ENCODE measurements around the gene TEX30.
"Not testable (repeated sequence)": the region's sequence is repeated elsewhere in the genome, so short reads cannot be mapped to it uniquely, and the experiment has no call there.

The TEX30 gene

DNA sequence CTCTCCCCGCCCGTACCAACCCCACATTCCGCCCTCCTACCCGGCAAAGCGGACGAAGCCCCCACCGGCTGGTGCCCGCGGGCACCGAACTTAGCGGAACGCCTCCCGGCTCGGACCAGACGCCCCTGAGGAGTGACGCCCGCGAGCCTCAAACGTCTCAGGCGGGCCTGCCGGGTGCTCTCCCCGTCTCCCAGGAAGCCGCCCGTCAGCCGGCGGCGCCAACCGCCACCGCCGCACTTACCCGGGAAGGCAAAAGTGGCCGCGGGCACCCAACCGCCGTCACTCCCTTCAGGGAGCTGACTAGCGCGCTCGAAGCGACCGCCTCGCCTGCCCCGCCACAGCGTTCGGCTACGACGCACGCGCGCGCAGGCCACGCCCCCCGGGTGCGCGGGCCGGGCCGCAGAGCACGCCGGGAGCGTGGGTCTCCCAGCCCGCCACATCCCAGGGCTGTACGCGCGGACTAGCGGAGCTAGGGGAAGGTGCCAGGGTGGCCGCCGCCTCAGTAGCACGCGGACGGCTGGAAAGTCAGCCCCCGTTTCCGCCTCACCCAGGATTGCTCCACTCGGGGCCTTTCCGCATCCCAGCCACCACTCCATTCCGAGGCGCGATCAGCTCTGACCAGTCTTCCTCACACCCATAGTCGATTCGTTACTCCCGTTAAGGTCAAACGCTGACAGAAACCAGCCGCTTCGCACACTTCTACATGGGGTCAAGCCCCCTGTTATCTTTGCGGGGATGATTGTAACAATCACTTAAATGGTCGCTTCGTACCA lies at the start of gene TEX30:
TEX30 (minus strand) TSS at position 346 of the 773 bp plus-strand sequence. CDS start 3,760 bp downstream, outside the sequence.
- peak; percentile 83 for DNase-seq

DNA sequence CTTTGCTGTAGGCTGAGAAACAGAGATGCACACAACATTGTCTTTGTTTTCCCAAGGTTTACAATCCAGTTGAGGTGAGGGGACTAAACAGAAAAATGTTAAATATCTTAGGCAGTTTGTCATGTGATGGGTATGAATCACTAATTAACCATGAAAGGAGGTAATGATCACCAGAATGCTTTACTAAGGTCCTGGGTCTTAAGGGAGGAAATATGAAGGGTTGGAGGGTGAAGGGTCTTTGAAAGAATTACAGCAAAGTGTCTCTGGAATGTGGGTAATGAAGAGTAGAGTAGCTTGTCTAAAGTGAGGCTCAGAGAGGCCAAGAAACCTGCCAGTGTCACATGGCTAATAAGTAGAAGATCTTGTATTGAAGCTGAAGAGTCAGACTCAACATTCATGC lies 44.3 kb upstream of the TEX30 start:
- no peak for DNase-seq

DNA sequence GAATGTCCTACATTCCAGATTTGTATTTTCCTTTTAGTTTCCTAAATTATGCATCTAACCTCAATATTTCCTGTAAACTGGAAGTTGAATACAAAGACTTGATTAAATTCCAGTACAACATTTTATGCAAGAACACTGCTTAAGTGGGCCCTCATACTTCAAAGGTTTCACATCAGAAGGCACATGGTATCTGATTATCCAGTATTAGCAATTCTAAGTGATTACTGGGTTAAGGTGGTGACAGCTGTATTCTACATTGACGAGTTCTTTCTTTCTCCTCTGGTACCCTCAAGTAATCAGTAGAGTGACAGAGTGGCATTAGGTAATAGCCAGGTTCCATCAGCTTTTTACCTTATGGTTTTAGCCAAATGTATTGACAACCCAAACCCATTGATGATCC lies 43.7 kb upstream of the TEX30 start:
- no peak for DNase-seq

DNA sequence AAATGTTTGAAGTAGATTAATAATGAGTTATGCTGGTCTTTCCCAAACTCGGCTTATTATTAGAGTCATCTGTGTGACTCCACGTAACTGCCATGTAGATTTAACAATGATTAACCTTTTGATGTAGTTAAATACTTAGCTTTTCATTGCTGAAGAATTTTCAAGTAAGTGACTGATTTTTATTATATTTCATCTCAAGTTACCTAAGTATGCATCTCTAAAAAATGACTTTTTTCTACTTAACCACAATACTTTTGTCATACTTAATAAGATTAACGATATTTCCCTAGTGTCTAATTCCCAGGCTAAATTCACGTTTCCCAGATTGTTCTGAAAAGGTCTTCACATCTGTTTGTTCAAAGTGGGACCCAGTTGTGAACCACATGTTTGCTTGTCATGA lies 43.1 kb upstream of the TEX30 start:
- no peak for DNase-seq

DNA sequence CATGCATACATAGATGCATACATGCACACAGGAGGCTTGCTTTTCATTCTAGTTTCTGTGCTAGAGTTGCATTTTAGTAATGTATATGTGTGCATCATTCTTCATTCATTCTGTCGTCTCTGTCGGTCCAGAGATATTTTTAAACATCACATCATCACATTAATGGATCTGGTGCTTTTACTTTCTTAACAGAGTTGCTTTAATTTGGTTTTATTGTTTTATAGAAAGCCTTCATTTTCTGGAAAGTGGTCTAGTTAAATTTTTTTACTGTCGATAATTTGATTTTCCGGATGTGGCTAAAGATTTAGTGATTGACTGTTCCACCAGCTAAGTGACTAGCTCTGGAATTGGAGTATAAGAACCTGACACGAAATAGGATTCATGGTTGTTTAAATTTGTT lies 42.2 kb upstream of the TEX30 start:
- no peak for DNase-seq

DNA sequence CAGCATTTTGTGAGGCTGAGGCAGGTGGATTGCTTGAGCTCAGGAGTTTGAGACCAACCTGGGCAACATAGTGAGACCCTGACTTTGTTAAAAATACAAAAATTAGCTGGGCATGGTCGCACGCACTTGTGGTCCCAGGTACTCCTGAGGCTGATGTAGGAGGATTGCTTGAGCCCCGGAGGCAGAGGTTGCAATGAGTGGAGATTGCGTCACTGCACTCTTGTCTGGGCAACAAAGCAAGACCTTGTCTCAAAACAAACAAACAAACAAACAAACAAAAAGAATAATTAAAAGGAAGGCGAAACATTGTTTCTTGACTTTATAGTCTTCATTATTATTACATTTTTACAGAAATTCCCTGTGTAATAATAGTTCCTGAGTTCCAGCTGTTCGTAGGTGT lies 41.2 kb upstream of the TEX30 start:
- no peak for DNase-seq

DNA sequence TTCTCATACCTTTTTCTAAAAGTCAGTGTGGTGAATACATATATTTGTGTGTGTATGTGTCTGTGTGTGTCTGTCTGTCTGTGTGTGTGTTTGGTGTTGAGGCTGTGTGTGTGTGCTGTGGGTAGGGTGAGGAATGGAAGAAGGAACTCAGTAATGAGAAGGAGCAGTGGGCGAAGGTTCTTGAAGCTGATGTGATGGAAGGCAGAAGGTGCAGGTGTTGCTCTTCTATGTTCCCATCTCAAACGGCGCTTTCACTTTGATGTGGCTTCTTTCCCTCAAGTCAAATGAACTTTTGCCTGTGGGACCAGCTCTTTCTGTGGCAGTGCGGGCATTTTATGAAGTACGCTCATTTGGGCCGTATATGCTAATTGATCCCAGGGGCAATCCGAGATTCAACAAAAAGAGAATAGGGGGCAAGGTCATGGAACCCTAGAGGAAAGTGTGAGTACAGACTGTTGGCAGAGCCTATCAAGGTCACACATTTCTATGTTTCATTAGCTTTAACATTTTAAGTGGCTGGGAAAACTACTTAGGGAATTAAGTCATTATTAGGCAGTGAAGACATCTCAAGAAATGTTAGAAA lies 40.5 kb upstream of the TEX30 start:
- no peak for DNase-seq

DNA sequence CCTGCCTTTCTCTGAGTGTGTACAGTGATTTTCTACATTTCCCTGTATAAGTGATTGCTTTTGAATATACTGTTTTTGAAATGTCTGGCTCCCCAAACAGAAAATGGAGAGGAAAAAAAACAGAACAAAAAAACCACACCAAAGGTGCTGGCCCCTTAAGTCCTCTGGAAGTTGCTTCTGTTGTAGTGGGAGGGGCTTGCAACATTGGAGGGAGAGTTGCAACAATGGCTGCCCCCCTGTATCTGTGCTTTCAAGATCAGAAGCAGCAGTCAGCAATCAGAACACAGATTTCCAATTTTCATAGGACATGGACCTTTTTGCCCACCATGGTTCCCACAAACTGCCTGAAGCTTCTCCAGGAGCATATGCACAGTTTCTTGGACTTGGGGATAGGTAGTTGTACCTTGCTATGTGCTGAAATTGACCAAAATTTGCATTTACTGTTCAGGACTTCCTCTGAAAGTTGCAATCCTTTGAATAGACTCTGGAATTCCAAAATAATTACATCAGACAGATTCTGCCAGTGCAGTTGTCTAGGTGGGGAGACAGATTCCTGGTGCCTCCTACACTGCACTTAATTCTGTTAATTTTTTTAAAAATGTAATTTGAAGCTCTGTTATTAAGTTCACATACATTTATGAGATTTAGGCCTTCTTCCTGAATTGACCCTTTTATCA lies 39.2 kb upstream of the TEX30 start:
- no peak for DNase-seq

DNA sequence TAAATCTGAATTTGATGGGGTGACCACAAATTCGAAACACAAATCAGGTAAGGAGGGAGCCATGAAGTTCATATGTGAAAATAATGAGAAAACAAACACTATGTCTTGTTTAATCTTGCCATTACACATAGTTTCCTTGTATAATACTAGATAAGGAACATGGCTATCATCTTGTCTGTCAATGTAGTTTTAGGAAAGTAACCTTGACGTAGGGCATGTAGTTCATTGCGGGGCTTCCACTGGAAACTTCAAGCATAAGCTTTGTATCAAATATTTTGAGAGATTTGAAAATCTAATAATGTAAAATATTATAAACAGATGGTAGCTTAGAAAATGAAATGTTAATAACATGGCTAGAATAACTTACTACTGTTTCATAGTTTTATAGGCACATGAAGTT lies 34.1 kb upstream of the TEX30 start:
- no peak for DNase-seq

DNA sequence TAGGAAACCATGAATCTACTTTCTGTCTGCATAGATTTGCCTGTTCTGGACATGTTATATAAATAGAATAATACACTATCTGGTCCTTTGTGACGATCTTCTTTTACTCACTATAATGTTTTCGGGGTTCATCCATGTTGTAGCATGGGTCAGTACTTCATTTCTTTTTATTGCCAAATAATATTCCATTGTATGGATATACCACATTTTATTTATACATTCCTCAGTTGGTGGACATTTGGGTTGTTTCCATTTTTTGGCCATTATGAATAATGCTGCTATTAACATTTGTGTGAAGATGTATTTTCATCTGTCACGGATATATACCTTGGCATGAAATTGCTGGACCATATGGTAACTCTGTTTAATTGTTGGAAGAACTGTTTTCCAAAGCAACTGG lies 32.1 kb upstream of the TEX30 start:
- DNase-seq = no peak

DNA sequence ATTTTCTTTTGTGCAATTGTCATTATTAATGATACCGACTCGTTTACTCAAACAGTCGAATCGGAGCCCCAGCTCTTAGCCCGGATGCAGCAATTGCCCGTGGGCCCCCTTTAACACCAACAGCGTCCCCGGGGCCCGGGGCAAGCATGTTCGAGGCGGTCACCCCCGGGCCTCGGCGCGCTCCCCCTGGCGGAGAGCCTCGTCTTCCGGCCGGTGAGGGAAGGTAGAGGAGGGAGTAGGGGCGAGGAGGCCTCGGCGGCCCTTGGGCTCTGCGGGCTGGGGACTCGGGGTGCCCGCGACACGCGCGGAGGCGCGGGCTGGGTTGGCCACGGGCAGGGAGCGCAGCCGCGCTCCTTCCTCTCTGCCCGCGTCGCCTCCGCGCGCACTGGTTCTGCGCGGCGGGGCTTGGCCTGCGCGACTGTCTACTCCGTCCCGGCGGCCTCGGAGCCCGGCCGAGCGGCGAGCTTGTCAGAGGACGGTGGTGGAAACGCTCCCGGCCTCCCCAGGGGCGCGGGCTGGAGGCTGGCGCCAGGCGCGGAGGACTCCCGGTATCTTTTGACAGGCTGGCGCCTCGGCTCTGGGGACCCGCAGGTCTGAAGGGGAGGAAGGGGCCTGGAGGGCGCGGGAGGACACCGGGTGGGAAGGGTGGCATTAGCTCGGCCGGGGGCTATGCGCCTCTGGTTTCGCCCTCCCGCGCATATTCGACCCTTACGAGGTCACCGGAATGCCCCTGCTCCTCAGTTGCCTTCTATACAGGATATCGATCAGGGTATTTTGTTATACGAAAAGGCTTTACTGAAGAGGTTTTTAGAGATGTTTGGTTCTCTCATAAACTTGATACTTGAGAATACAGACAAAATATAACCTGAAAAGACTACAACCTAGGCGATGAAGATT lies 26.8 kb upstream of the TEX30 start:
- peak; percentile 73 for DNase-seq

DNA sequence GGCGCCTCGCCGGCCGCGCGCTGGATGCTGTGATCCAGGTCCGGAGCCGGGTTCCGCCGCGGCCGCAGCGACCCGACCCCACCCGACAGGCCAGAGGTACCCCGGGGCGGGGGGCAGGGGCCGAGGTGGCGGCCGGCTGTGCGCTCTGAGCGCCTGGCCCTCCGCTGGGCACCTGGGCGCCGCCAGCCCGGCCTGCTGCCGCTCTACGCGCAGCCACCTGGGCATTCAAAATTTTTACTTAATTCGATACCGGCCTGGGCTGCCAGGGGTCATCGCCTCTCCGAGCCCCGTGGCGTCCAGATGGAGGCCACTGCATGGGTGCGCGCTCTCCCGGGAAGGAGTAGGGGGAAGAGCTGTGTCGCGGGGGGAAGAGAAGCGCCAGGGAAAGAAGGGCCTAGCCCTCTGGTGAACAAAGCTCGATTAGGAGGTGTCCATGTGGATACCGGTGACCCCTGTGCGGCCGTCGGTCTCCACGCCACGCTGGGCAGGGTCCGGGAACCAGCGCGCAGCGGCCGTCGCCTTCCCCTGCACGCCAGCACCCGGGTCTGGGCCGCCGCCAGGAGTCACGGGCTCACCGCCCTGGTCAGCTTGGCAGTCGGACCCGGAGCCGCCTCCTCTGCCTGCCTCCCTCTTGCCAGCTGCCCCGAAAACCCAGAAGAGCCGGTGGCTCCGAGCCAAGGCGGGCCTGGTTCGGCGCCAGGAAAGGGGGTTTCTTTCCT lies 26.0 kb upstream of the TEX30 start:
- no peak for DNase-seq

DNA sequence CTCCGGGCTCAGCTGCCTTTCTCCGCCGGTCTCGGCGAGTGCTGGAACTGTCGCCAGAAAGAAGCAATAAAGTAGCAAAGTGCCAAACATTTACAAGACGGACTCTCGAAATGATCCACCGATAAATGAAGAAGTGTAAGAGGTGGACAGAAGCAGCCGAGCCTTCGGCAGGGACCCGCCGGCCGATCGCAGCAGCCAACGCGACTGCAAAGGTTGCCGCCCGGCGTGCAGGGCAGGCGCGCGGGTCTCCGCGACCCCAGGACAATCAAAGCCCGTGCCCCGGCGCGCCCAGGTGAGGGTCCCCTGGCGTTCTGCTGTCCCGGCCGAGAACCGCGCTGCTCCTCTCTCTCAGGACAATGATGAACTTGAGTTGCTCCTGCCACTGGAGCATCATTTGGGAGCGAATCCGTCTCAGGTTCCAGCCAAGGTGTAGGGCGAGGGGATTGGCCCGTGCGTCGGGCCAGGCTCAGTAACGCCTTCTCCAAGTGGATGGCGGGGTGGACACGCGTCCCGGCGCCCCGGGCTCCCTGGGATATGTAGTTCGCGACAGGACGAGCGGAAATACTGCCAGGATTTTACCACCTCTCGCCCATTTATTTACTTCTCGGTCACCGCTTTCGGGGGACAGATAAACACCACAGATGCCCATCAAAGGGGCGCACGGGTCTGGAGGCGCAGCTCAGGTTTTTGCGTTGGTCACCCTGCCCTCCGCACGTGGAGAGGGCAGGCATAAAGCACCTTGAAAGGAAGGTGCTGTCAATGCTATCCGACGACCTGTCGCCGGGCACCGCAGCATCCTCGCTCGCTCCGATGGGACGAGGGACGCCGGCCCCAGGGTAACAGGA lies 25.2 kb upstream of the TEX30 start, which contains the start of the genes BIVM and POGLUT2:
BIVM (plus strand) TSS at position 539 of the 845 bp plus-strand sequence. CDS start 8,149 bp downstream, outside the sequence.
POGLUT2 (minus strand) TSS at position 396 of the 845 bp plus-strand sequence; CDS start at position 90, 306 bp downstream.
- DNase-seq = peak; percentile 94

DNA sequence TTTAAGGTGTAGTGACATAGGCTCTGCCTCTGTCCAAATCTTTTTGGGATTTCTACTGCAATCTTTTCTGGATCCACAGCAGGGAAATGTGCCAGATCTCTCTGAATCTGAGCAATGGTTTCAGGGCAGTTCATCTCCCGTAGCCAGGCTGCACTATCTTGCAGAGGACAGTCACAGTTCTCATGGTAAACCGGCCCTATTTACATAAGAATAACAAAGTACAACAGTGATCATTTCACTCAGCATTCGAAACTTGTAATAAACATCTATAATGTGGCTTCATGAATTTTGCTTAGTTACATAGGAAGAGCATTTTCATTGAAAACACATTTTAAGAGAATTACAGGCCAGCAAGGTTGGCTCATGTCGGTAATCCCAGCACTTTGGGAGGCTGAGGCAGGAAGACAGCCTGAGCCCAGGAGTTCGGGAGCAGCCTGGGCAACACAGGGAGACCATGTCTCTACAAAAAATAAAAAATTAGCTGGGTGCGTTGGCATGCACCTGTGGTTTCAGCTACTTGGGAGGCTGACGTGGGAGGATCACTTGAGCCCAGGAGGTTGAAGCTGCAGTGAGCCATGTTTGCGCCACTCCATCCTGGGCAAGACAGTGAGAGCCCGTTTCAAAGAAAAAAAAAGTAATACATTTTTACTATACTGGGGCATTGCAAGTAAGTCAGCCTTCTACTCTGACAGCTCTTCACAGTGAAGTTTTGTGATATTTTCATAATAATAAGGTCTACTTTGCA lies 20.2 kb upstream of the TEX30 start:
- no peak for DNase-seq

DNA sequence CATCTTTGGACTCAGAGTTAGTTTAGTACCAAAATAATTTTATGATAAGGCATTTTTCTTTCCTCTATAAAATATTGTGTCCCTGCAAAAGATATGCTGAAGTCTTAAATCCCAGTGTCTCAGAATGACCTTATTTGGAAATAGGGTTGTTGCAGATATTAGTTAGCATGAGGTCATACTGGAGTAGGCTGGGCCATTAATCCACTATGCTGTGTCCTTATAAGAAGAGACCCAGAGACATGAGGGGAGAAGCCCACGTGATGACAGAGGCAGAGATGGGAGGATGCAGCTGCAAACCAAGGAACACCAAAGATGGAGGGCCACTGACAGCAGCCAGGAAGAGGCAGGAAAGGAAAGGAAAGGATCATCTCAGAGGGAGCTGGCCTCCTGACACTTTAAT lies 18.8 kb upstream of the TEX30 start:
- no peak for DNase-seq

DNA sequence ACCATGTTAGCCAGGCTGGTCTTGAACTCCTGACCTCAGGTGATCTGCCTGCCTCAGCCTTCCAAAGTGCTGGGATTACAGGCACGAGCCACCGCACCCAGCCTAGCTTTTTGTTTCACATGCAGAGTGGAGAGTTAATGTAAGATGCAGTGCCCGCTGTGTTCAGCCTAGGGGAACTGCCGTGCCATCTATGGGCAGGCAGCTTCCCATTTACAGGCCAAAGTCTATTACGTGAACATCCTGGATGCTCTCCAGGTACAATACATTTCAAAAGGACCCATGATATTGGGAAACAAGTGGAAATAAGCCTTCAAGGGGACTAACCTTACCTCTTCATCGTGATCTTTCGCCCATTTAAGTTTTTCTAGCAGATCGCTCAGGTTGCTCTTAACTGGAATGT lies 15.1 kb upstream of the TEX30 start:
- no peak for DNase-seq

DNA sequence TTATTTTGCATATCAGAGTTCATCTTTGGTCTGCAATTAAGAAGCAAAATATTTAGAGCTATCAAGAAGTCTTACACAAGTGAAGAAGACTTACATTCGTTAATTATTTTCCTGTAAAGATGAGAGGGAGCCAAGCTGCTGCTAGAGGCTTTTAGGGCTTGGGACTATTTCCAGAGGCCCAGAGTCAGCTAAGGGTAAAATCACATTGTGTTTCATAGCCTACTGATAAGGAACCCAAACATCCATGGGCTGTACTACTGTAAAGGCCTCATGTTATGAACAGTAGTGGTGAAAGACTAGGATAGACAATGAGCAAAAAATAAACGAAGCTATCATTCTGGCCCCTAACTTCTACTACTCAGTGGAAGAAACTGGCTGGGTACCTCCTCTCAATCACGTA lies 10.9 kb upstream of the TEX30 start:
- no peak for DNase-seq

DNA sequence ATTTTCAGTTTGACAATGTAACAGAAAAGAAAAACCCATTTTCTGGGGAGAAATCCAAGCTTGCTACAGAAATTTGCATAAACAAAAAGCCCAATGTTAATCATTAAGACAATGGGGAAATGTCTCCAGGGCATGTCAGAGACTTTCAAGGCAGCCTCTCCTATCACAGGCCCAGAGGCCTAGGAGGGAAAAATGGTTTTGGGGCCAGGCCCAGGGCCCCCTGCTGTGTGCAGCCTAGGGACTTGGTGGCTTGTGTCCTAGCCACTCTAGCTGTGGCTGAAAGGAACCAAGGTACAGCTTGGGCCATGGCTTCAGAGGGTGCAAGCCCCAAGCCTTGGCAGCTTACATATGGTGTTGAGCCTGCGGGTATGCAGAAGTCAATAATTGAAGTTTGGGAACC lies 8.0 kb upstream of the TEX30 start:
- no peak for DNase-seq

DNA sequence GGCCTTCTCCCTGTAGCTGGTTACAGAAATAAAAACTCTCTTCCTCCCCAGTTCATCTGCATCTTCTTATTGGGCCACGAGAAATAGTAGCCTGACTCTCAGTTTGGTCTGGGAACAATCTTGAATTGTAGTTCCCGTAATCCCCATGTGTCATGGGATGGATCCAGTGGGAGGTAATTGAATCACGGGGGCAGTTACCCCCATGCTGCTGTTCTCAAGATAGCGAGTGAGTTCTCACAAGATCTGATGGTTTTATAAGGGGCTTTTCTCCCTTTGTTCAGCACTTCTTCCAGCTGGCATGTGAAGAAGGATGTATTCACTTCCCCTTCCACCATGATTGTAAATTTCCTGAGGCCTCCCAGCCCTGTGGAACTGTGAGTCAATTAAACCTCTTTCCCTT lies 7.1 kb upstream of the TEX30 start:
- DNase-seq = not testable (repeated sequence)

DNA sequence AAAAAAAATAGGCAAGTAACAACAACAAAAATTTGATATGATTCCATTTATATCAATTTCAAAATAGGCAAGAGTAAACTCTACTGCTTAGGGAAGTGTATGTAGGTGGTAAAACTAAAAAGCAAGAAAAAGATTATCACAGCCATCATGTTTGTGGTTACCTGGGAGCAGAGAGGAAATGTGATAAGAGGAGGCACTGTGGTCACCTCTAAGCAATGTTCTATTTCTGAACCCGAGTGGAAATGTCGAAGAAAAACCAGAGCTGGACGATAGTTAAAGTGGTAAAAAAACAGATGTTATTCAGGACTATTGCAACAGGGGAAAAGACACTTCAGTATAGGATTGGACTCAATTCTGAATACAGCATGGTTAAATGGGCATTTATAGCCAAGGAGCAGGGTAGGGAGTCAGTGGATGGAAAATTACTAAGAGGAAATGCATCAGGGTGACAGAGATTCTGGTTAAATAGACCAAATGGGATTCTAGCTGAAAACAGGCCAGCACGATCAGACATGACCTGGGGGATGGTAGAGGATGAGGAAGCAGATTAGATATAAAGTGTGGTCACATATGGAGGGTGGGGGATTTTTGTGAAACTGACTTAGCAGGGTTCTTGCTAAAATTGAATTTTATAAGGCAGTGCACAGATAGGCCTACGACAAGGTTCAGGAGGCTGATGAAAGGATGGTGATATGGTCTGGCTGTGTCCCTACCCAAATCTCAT lies 6.0 kb upstream of the TEX30 start:
- no peak for DNase-seq

Measured in NCI-H2171 treated with DMSO at 0.1 percent for 48 hours (cell line).